HG02610 (cell line): ENCODE data around the gene CLEC2B.

Experiments used
- ATAC-seq: cut with Tn5 transposase; IDR thresholded peaks from one replicate; pipeline ENCODE4 v1.9.1; 2021; ENCODE audit warnings: mild to moderate bottlenecking, moderate library complexity; ENCODE audit not compliant: unreplicated experiment

The CLEC2B gene

GRCh38 chr12:9870286-9870866 is 1.2 kb upstream of the CLEC2B start:
- ATAC-seq = no peak

- no peak for ATAC-seq
Measured at GRCh38 chr12:9868951-9869306, 225 bp downstream of the CLEC2B start.

- no peak for ATAC-seq
Measured at GRCh38 chr12:9868311-9868801, 798 bp downstream of the CLEC2B start.

GRCh38 chr12:9867531-9867930 is 1.6 kb downstream of the CLEC2B start:
- ATAC-seq = no peak

GRCh38 chr12:9866860-9867269 is 2.3 kb downstream of the CLEC2B start:
- no peak for ATAC-seq

- ATAC-seq = no peak
Measured at GRCh38 chr12:9864913-9865675, 4.1 kb downstream of the CLEC2B start.

GRCh38 chr12:9858135-9858534 is 11.0 kb downstream of the CLEC2B start:
- ATAC-seq = no peak

- ATAC-seq = no peak
Measured at GRCh38 chr12:9856894-9857293, 12.3 kb downstream of the CLEC2B start.

GRCh38 chr12:9856151-9856550 is 13.0 kb downstream of the CLEC2B start:
- ATAC-seq = no peak

- no peak for ATAC-seq
Measured at GRCh38 chr12:9851927-9852326, 17.2 kb downstream of the CLEC2B start.

GRCh38 chr12:9851050-9851449 is 18.1 kb downstream of the CLEC2B start:
- no peak for ATAC-seq

- no peak for ATAC-seq
Measured at GRCh38 chr12:9848899-9849298, 20.3 kb downstream of the CLEC2B start.

- no peak for ATAC-seq
Measured at GRCh38 chr12:9843407-9843806, 25.7 kb downstream of the CLEC2B start.

GRCh38 chr12:9831720-9832119 is 37.4 kb downstream of the CLEC2B start:
- no peak for ATAC-seq

- ATAC-seq = no peak
Measured at GRCh38 chr12:9829982-9830381, 39.2 kb downstream of the CLEC2B start.

- ATAC-seq = no peak
Measured at GRCh38 chr12:9829483-9829882, 39.7 kb downstream of the CLEC2B start.

GRCh38 chr12:9827209-9827888 is 41.8 kb downstream of the CLEC2B start, which contains the start of gene KLRF1:
Gene KLRF1 (plus strand): TSS chr12:9827481. CDS start chr12:9827545, 64 bp downstream.
- no peak for ATAC-seq

- no peak for ATAC-seq
Measured at GRCh38 chr12:9820281-9820930, 48.7 kb downstream of the CLEC2B start.

GRCh38 chr12:9813821-9814798 is 55.0 kb downstream of the CLEC2B start:
- peak; percentile 94 for ATAC-seq

- ATAC-seq = no peak
Measured at GRCh38 chr12:9811621-9812020, 57.5 kb downstream of the CLEC2B start.
